Ishikawa (cell line): ENCODE results near the gene TCF20.

Experiments used
- CEBPB ChIP-seq: IDR thresholded peaks from 2 replicates; pipeline ENCODE4 v1.6.1; 2012
- CREB1 ChIP-seq: IDR thresholded peaks from 2 replicates; pipeline ENCODE4 v1.6.1; 2012; ENCODE audit warnings: low read depth
- EGR1 ChIP-seq: IDR thresholded peaks from 2 replicates; pipeline ENCODE4 v1.6.1; 2012
- EP300 ChIP-seq: IDR thresholded peaks from 2 replicates; pipeline ENCODE4 v1.6.1; 2012; ENCODE audit warnings: borderline replicate concordance
- FOXM1 ChIP-seq: IDR thresholded peaks from 2 replicates; pipeline ENCODE4 v1.6.1; 2012; ENCODE audit warnings: low read depth, borderline replicate concordance
- NFIC ChIP-seq: IDR thresholded peaks from 2 replicates; pipeline ENCODE4 v1.6.1; 2012
- RAD21 ChIP-seq: IDR thresholded peaks from 2 replicates; pipeline ENCODE4 v1.6.1; 2012; ENCODE audit warnings: low read depth
- TAF1 ChIP-seq: IDR thresholded peaks from 2 replicates; pipeline ENCODE4 v1.6.1; 2012; ENCODE audit warnings: low read depth, mild to moderate bottlenecking
- TCF12 ChIP-seq: IDR thresholded peaks from 2 replicates; pipeline ENCODE4 v1.6.1; 2012; ENCODE audit warnings: low read depth
- TEAD4 ChIP-seq: IDR thresholded peaks from 2 replicates; pipeline ENCODE4 v1.6.1; 2012
- YY1 ChIP-seq: IDR thresholded peaks from 2 replicates; pipeline ENCODE4 v1.6.1; 2012; ENCODE audit warnings: low read depth
- ZBTB7A ChIP-seq: IDR thresholded peaks from 2 replicates; pipeline ENCODE4 v1.6.1; 2012; ENCODE audit warnings: low read depth
- TF ChIP-seq, protein P1 (sequence below): IDR thresholded peaks from 2 replicates; pipeline ENCODE4 v1.6.1; 2012; ENCODE audit warnings: low read depth, mild to moderate bottlenecking
- TF ChIP-seq, protein P2 (sequence below): IDR thresholded peaks from 2 replicates; pipeline ENCODE4 v1.6.1; 2012
- TF ChIP-seq, protein P3 (sequence below): IDR thresholded peaks from 2 replicates; pipeline ENCODE4 v1.6.1; 2012

TCF20 gene

DNA sequence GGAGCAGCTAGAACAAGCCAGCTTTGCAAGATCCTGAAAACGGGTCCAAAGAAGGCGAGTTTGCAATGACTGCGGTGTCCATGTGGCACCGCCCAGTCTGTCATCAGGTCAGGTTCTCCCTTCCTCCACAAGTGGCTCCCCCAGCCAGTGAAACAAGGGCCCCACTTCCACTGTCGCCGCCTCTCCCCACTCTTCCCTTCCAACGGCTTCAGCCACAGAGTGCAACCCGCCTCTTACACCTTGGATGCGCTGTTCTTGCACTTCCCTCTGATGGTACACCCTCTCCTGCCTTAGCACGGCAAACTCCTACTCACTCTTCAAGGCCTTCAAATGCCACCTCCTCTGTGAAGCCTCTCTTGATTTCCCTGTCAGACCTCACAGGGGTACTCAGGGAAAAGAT, 10.8 kb upstream of the TCF20 start:
- TF ChIP-seq RAD21 (no peak), NFIC (no peak), FOXM1 (no peak), TAF1 (no peak), YY1 (no peak), EP300 (no peak), CREB1 (no peak), EGR1 (no peak), TEAD4 (no peak)
- TF ChIP-seq, protein P1, sequence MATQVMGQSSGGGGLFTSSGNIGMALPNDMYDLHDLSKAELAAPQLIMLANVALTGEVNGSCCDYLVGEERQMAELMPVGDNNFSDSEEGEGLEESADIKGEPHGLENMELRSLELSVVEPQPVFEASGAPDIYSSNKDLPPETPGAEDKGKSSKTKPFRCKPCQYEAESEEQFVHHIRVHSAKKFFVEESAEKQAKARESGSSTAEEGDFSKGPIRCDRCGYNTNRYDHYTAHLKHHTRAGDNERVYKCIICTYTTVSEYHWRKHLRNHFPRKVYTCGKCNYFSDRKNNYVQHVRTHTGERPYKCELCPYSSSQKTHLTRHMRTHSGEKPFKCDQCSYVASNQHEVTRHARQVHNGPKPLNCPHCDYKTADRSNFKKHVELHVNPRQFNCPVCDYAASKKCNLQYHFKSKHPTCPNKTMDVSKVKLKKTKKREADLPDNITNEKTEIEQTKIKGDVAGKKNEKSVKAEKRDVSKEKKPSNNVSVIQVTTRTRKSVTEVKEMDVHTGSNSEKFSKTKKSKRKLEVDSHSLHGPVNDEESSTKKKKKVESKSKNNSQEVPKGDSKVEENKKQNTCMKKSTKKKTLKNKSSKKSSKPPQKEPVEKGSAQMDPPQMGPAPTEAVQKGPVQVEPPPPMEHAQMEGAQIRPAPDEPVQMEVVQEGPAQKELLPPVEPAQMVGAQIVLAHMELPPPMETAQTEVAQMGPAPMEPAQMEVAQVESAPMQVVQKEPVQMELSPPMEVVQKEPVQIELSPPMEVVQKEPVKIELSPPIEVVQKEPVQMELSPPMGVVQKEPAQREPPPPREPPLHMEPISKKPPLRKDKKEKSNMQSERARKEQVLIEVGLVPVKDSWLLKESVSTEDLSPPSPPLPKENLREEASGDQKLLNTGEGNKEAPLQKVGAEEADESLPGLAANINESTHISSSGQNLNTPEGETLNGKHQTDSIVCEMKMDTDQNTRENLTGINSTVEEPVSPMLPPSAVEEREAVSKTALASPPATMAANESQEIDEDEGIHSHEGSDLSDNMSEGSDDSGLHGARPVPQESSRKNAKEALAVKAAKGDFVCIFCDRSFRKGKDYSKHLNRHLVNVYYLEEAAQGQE: no peak
- TF ChIP-seq, protein P2, sequence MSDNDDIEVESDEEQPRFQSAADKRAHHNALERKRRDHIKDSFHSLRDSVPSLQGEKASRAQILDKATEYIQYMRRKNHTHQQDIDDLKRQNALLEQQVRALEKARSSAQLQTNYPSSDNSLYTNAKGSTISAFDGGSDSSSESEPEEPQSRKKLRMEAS: no peak

DNA sequence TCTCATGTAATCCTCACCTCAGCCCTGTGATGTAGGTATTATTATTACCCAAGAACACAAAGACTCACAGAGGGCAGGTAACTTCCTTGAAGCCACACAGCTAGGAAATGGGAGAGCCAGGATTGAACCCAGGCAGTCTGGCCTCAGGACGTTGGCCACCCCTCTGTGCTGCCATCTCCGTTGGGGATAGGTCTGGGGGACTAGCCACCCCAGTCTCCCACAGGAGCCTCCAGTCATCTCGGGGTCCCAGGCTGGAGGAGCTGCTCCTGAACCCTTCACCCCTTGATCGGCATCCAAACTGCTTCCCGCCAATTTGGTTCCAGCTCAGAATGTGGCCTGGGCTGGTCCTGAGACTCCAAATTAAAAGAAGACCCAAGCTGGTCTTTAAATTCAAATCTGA, 10.4 kb upstream of the TCF20 start:
- TF ChIP-seq EP300 (no peak), YY1 (no peak), CEBPB (no peak), TEAD4 (no peak), CREB1 (no peak), ZBTB7A (no peak), FOXM1 (no peak), TAF1 (no peak), RAD21 (no peak), NFIC (no peak), EGR1 (no peak), TCF12 (no peak)
- TF ChIP-seq, protein P3, sequence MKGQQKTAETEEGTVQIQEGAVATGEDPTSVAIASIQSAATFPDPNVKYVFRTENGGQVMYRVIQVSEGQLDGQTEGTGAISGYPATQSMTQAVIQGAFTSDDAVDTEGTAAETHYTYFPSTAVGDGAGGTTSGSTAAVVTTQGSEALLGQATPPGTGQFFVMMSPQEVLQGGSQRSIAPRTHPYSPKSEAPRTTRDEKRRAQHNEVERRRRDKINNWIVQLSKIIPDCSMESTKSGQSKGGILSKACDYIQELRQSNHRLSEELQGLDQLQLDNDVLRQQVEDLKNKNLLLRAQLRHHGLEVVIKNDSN: no peak
- TF ChIP-seq, protein P1: no peak
- TF ChIP-seq, protein P2: no peak

DNA sequence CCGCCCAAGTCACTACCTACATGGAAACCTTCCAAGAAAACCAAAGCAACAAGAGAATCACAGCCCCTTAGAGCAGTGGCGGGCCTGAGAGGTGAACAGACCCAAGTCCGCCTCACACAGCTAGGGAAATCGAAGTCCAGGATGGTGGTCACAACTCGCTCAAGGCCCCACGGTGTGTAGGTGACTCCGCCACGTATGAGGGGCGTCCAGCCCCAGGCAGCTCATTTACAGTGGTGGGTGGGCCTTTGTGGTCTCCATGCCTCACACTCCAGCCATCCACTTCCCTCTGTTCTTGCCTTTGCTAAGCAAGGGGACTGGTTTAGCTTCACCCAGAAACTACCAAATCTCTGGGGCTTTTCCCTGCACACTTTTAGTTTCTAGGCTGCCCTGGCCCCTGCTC, 9.7 kb upstream of the TCF20 start:
- TF ChIP-seq RAD21 (no peak), NFIC (no peak), YY1 (no peak), TCF12 (no peak), CEBPB (no peak), TAF1 (no peak), FOXM1 (no peak), ZBTB7A (no peak), EGR1 (no peak), EP300 (no peak), CREB1 (no peak), TEAD4 (no peak)
- TF ChIP-seq, protein P2: no peak
- TF ChIP-seq, protein P3: no peak
- TF ChIP-seq, protein P1: no peak

DNA sequence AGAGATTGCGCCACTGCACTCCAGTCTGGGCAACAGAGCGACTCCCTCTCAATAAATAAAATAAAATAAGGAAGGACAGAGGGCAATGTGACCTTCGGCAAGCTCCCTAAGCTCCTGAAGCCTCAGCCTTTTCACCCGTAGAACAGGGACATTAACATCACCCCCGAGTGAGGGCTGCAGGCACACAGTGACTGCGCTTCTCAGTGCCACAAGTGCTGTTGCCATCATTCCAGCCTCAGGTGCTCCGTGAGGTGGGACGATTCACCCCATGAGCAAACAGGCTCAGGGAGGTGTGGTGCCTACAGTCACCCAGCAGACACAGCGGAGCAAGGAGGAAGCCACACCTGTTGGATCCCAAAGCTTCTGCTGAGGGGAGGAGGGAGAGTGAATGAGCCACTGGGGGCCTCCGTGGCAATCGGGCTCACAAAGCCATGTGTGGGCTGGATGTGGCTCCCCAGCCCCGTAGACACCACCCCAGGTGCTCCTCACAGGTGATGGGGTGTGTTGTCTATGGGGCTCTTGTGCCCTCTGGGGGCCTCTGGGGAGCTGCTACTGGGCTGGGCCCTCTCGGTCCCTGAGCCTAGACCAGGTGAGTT, 9.1 kb upstream of the TCF20 start:
- no peak for TF ChIP-seq RAD21
- no peak for TF ChIP-seq NFIC
- TF ChIP-seq CREB1: no peak
- TF ChIP-seq, protein P2: no peak
- TF ChIP-seq YY1: no peak
- TF ChIP-seq FOXM1: no peak
- no peak for TF ChIP-seq TAF1
- TF ChIP-seq EP300: no peak
- no peak for TF ChIP-seq CEBPB
- no peak for TF ChIP-seq ZBTB7A
- TF ChIP-seq, protein P1: no peak
- TF ChIP-seq, protein P3: no peak
- no peak for TF ChIP-seq TEAD4
- TF ChIP-seq EGR1: no peak
- no peak for TF ChIP-seq TCF12
